Hematopoietic multipotent progenitor cell treated with erythropoietin and hydrocortisone succinate and interleukin-3 and kit ligand, for 4 days (in vitro differentiated cells): ENCODE data around the gene OPTC.
"Not testable (repeated sequence)": the region's sequence is repeated elsewhere in the genome, so short reads cannot be mapped to it uniquely, and the experiment has no call there.

ENCODE experiments used
- DNase-seq: peaks from one replicate; pipeline ENCODE4 v3.0.0-alpha.2; 2015

Gene OPTC

GRCh38 chr1:203493901-203494300 lies at the start of gene OPTC:
OPTC (plus strand) TSS chr1:203494153; CDS start chr1:203496006, 1,853 bp downstream.
- DNase-seq, result no peak

DNA sequence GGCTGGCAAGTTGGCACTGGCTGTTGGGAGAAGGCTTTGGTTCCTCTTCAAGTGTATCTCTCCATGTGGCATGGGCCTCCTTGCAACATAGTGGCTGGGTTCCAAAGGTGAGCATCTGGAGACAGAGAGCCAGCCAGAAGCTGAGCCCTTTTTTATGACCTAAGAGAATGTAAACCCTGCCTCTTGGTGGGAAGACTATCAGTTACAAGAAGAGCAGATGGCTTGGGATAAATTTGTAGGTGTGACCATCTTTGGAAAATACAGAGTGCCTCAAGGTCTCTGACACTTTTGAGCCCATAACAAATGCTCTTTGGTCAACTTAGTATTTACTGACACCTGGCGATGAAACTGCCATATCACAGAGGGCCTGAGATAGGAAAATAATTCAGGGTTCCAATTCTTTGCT lies 49.8 kb upstream of the OPTC start:
- no peak for DNase-seq

DNA sequence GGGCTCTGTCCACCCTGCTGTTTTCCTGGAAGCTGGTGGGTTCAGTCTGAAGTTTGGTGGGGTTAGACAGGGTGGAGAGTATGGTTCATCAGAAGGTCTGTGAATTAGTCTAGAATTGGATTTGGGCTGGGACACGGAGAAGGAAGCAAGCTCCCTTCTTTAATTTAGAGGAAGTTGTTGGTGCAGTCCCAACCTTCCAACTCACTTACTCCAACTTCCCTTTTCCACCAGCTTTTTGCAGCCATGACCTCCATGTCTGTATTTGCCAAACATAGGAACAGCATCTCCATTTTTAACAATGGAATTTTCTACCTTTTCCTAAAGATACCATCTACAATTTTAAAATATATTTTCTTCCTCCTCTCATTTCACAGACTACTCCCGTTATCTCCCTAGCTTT lies 46.8 kb upstream of the OPTC start:
- no peak for DNase-seq

- not testable (repeated sequence) for DNase-seq
Observed at GRCh38 chr1:203447598-203447997, 46.4 kb upstream of the OPTC start.

GRCh38 chr1:203448521-203449061 lies 45.4 kb upstream of the OPTC start:
- no peak for DNase-seq

- no peak for DNase-seq
Observed at GRCh38 chr1:203450001-203450400, 44.0 kb upstream of the OPTC start.

DNA sequence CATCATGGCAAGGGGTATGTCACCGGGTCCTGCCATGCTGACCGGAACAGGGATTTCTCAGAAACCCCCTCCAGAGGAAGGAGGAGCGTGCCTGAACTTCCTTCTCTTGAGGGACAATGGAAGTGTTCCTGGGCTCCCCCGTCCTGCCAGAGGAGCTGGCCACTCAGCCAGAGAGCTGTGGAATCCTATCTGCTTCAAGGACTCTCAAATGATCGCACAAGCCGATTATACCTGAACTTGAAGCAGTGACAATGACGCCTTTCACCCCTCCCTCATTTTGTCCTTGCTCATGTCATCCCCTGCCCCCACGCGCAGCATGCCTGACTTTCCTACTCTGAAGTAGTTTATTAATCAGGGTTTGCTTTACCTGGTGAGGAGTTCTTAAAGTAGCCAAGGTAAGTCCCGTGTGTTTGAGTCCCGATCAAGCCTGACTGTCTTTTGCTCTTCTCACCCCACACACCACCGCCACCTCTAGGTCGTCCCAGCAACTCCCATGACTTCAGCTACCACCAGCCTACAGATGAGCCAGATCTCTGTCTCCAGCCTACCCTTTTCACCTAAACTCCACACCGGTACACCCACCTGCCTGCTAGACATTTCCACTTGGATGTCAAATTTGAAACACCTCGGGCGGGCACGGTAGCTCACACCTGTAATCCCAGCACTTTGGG lies 43.3 kb upstream of the OPTC start:
- DNase-seq, result no peak

- DNase-seq, result no peak
Observed at GRCh38 chr1:203451836-203452784, 41.8 kb upstream of the OPTC start.

DNA sequence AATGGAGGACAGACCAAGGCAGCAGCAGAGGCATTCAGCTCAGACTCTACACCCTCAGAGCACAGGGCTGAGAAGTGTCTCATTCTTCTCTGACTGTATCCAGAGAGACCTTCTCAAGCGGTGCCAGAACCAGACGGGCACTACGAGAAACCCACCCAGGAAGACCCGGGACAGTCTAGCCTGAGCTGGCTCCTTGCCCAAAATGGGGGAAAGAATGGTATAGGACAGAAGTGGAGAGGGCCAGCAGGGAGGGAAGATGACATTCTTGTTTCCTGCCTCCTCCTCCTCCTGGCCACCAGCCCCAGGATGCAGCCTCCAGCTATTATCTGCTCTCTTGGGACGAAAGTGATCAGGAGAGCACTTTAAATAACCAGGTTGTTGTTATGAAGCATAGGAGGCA lies 40.9 kb upstream of the OPTC start:
- no peak for DNase-seq

DNA sequence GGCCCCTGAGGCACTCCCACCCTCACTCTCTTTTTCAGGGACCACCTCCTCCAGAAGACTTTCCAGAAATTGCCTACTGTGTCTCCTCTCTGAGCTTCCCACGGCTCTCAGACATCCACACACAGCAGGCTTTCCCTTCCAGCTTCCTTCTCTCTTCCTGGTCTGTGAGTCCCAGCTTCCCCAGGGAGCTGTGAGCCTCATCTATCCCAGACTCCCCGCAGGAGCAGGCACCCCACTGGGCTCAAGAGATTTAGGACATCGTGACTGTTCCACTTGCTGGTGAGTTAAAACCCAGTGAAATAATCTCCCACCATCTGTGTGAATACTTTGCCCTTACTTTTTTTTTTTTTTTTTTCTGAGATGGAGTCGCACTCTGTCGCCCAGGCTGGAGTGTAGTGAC lies 40.3 kb upstream of the OPTC start:
- no peak for DNase-seq

- DNase-seq, result no peak
Observed at GRCh38 chr1:203454986-203455471, 38.9 kb upstream of the OPTC start.

DNA sequence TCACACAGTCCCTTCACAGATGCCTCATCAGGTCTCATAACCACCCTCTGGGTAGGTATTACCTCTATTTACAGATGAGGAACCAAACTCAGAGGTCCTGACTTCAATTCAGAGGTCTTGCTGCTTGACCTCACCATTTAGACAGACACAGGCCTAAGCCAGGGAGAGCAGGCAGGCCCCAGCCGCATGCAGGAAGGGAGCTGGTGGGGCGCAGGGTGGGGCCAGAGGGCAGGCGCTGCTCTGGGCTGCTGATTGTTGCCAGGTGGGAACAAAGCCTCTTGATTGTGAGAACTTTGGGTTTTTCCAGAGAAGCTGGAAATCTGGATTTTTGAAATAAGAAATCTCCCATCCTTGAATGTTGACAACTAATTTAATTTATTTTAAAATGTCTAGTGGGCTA lies 38.2 kb upstream of the OPTC start:
- no peak for DNase-seq

DNA sequence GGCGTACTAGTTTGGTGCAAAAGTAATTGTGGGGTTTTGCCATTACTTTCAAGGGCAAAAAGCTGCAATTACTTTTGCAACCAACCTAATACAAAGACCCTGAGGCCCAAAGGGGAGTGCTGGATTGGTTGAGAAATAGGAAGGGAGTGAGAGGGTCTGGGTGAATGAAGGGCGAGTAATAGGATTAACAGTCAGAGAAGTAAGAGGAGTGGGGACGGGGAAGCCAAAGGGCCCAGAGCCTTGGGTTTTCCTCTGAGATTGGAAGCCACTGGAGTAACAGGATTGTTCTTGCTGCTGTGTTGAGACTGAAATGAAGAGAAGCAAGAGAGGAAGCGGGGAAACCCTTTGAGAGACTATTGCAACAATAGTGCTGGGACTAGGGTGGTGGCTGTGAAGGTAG lies 37.4 kb upstream of the OPTC start:
- no peak for DNase-seq

GRCh38 chr1:203458078-203458477 lies 35.9 kb upstream of the OPTC start:
- no peak for DNase-seq

DNA sequence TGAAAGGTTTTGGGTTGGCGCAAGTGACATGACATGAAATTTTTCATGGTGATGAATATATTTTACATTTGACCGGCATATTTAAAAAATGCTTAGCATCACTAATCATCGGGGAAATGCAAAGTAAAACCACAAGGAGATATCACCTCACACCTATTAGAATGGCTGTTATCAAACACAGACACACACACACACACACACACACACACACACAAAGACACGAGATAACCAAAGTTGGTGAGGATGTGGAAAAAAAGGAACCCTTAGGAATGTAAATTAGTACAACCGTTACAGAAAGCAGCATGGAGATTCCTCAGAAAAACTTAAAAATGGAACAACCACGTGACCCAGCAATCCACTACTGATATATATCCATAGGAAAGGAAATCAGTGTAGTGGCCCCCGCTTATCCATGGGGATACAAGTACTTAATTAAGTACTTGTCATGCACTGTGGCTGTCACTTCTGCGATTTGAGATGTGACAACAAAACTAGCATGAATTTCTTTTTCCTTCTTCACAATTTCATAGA lies 34.2 kb upstream of the OPTC start:
- peak; percentile 30 for DNase-seq

- DNase-seq, result no peak
Observed at GRCh38 chr1:203461717-203462116, 32.2 kb upstream of the OPTC start.

DNA sequence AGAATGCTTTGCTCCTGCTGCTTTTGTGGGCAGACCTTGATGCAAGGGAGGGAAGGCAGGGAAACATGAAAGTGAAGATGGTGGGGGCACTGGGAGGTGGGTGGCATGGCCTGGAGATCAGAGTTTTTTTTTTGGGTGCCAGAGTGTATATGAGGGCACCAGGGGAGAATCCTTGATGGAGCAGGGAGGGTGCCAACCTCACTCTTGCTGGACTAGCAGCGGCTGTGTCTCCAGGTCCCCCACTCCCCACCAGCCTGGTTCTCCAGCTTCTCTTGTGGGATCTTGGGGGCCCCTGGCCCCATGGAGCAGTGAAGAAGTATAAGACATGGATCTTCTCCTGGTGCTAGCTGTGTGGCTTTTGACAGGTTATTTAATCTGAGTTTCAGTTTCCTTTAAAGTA lies 31.8 kb upstream of the OPTC start:
- no peak for DNase-seq

DNA sequence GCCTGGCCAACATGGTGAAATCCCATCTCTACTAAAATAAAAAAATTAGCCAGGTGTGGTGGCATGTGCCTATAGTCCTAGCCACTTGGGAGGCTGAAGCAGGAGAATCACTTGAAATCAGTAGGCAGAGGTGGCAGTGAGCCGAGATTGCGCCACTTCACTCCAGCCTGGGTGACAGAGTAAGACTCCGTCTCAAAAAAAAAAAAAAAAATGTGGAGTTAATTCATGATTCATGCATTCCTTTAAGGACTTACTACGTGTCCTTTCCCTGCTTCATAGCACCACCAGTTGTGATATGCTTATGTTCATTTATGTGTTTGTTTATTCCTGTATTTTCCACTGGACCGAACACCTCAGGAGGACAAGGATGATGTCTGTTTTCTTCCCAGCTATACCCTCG lies 31.1 kb upstream of the OPTC start:
- DNase-seq, result no peak

GRCh38 chr1:203463469-203464062 lies 30.4 kb upstream of the OPTC start:
- no peak for DNase-seq

- DNase-seq, result no peak
Observed at GRCh38 chr1:203464226-203464625, 29.7 kb upstream of the OPTC start.

- no peak for DNase-seq
Observed at GRCh38 chr1:203464743-203465142, 29.2 kb upstream of the OPTC start.

DNA sequence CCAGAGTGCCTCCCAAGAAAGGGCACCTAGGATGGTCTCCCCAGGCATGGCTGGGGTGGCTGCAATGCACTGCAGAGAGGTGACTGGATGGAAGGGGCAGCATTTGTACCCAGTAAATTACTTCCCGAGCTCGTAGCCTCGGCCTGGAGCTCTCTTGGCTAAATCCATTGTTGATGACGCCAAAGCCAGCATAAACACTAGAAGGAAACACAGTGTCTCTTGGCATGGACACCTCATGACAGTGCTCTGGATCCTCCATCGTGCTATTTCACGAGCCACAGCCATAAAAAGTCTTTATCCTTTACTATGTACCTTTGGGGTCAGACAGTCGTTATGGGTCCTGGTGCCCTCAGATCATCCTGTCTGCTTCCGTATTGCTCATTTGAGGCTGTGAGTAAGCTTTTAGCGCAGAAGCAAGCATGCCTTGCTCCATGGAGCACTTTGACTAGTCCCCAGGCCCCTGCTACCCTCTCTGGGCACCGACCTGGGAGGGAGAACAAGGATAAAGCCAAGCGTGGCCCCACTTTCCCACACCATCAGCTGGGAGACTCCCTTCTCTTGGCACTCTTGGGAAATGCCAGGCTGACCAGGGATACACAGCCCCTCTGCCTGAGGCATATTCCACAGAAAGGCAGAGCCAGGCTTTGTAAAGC lies 28.7 kb upstream of the OPTC start:
- no peak for DNase-seq

GRCh38 chr1:203465948-203466347 lies 28.0 kb upstream of the OPTC start:
- DNase-seq, result no peak
